Midbrain (tissue), 1 donor: ENCODE data around the gene PUM1.
"Not testable (repeated sequence)": the region's sequence is repeated elsewhere in the genome, so short reads cannot be mapped to it uniquely, and the experiment has no call there.

Source experiments
- DNase-seq: peaks from one replicate; lab custom pipeline; 2025; lab: John Stamatoyannopoulos, UW

PUM1 gene

DNA sequence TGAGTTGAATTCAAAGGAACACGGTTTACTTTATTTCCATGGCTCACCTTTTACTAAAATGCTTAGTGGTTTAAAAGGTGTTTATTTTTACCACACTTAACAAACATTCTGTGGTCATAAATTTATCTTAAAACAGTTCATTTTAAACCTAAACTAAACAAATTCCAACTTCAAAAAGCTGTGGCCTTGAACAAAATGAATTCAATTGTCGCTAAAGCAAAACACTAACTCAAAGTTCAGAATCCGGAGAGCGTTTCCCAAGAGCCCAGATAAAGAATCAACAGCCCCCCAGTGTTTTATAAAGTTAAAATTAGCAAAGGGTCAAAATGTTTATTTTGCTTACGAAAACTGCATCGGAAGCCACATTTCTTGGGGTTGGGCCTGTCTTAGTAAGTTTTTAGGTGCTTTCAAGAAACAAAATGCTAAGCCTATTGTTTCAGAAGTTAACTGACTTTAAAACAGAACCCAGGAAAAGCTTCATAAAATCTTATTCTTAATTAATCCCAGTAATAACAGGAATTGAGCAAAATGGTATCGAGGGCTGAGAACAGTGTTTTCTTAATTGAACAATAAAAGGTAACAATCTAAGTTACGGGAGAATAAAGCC lies 1.3 kb downstream of the PUM1 start:
- no peak for DNase-seq

DNA sequence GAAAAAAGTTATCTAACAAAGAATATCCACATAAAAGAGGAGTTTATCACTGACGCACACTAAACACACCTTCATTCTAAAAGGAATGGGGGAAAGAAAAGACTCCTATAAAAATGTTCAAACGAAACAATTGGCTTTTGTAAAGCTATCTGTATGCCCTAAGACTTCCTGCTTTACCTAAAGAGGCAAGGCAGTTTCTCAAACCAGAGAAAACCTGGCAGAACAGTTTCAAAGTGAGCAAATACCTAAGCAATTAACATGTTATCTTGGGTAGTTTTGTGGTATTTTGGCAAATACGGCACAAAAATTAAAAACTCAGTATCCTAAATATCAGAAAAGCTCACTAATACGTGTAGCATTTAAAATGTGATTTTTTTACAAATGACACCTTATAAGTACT lies 1.9 kb downstream of the PUM1 start:
- DNase-seq = no peak

GRCh38 chr1:31062867-31063380 lies 2.6 kb downstream of the PUM1 start:
- no peak for DNase-seq

- DNase-seq = not testable (repeated sequence)
These were observed 3.2 kb downstream of the PUM1 start for GRCh38 chr1:31062162-31062866.

DNA sequence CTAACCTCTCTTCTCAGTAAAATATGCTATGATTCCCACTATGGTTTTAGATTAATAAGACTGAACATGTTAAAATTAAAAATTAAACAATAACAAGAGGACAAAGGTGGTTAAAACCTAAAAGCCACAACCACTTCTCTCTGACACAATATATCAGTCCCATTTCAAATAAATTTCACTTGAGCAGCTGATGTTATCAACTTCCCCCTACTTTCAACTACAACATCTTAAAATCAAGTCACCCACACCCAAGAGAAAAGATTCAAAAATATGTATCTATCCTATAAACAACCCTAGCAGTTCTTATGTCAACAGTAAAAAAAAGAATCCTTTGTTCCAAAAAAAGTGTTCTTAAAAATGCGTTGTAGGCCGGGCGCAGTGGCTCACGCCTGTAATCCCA lies 7.5 kb downstream of the PUM1 start:
- DNase-seq = no peak

DNA sequence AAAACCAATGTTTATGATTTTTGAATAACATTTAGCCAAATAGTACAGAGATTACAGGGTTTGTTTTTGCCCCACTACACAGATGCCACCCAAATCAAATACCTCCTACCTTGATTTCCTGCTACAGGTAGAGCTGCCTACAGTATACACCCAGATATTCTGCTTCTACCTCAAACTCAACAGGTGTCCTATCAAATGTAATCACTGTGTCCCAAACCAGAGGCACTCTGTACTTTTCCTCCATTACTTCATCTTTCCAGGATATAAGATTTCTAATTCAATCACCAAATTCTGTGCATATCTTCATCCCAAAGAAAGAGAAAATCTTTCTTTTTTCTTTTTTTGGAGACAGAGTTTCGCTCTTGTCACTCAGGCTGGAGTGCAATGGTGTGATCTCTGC lies 9.6 kb downstream of the PUM1 start:
- no peak for DNase-seq

DNA sequence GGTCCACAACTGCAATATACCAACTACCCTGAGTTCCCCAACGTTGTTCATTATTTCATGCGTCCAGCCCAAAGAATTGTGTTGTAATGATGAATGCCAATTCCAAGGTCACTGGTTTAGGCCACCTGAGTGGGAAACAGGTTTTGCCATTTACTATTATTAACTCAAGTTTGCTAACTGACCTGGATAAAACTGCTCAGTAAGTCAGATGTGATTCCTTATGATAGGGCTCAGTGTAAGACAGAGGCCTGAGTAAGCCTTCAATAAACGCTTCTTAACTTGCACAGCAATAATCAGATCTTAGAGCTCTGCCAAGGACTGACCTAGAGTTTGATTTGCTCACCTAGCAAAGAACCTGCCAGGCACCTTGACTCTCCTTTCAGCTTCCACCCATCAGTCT lies 10.0 kb downstream of the PUM1 start:
- DNase-seq = no peak

GRCh38 chr1:31054958-31055481 lies 10.5 kb downstream of the PUM1 start:
- no peak for DNase-seq

- no peak for DNase-seq
These were observed 11.2 kb downstream of the PUM1 start for GRCh38 chr1:31054349-31054748.

DNA sequence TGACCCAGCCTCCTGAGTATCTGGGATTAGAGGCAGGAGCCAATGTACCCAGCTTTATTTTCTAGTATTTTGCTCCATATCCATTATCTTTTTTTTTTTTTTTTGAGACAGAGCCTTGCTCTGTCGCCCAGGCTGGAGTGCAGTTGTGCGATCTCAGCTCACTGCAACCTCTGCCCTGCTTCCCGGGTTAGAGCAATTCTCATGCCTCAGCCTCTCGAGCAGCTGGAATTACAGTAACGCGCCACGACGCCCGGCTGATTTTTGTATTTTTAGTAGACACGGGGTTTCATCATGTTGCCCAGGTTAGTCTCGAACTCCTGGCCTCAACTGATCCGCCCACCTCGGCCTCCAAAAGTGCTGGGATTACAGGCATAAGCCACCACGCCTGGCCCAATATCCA lies 12.9 kb downstream of the PUM1 start:
- DNase-seq = not testable (repeated sequence)

- no peak for DNase-seq
These were observed 13.9 kb downstream of the PUM1 start for GRCh38 chr1:31051611-31052010.

DNA sequence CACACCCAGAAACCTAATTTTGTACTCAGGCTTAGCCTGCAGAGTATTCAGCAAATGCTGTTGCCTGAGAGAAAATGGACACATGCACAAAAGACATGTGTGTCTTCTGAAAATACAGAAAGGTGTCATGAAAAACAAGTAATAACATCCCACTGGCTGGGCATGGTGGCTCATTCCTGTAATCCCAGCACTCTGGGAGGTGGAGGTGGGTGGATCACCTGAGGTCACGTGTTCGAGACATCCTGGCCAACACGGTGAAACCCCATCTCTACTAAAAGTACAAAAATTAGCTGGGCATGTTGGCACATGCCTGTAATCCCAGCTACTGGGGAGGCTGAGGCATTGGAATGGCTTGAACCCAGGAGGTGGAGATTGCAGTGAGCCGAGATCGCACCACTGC lies 18.0 kb downstream of the PUM1 start:
- DNase-seq = not testable (repeated sequence)

DNA sequence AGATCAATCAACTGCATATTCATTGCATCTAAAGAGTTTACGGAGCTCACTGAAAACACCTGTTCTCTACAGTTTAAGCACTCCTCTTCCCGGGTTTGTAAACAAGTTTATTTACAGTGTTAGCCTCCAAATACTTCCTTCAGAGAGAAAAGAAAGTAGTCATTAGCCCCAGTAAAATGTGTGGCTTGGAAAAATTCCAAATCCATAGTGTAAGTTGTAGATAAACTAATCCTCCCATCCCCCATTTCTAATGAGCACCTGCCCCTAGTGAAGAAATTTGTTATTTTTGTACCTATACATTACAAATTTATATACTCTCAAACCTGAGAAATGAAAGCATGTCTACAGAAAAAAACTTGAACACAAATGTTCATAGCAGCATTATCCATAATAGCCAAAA lies 21.9 kb downstream of the PUM1 start:
- DNase-seq = no peak

DNA sequence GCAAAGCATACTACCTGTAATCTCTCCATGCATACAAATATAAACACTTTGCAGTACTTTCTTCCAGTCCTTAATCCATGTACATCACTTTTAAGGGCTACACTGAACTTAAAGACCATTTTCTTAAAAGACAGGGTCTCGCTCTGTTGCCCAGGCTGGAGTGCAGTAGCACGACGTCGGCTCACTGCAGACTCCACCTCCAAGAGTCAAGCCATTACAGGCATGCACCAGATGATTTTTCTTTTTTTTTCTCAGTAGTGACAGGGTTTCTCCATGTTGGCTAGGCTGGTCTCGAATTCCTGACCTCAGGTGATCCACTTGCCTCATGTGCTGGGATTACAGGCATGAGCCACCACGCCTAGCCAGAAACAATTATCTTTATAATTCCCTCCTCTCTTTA lies 22.9 kb downstream of the PUM1 start:
- DNase-seq = no peak

- DNase-seq = no peak
These were observed 24.0 kb downstream of the PUM1 start for GRCh38 chr1:31041529-31041928.

GRCh38 chr1:31040038-31040437 lies 25.5 kb downstream of the PUM1 start:
- no peak for DNase-seq

DNA sequence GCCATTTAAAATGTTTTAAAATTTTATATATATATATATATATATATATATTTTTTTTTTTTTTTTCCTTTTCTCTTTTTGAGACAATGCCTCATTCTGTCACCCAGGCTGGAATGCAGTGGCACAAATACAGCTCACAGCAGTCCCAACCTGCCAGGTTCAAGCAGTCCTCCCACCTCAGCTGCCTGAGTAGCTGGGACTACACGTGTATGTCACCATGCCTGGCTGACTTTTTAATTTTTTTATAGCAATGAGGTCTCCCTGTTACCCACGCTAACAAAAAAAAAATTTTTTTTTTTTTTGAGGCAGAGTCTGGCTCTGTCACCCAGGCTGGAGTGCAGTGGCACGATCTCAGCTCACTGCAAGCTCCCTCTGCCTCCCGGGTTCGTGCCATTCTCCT lies 26.6 kb downstream of the PUM1 start:
- DNase-seq = not testable (repeated sequence)

- DNase-seq = no peak
These were observed 27.2 kb downstream of the PUM1 start for GRCh38 chr1:31038360-31038759.

DNA sequence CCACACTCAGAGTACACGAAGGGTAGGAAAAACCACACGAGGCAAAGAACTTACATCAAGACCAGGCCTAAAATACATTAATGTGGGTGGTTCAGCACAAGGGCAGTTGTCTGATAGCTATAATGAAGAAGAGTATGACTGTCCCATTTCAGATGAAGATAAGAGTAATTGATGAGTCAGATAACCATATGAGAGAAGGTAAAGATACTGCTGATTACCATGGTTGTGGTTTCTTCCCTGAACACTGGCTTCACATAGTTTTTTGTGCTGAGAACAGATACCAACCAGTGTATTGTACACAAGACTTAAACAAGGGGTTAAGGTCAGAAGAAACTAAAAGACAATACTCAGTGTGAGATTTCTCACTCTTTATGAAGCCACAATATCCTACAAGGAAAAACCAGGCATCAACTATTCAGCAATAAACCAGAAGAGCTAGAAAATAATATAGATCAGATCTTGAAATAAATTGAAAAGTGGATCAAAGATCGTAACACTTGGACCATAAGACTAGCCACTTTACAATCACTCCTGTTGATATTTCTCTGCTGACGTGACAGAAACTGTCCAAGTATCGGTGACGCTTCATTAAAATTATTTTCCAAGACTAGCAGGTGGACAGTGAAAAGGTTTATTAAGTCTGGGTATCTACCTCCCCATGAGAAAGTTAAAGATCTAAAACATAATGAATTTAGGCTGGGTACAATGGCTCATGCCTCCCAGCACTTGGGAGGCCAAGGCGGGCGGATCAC lies 28.6 kb downstream of the PUM1 start:
- DNase-seq = no peak

DNA sequence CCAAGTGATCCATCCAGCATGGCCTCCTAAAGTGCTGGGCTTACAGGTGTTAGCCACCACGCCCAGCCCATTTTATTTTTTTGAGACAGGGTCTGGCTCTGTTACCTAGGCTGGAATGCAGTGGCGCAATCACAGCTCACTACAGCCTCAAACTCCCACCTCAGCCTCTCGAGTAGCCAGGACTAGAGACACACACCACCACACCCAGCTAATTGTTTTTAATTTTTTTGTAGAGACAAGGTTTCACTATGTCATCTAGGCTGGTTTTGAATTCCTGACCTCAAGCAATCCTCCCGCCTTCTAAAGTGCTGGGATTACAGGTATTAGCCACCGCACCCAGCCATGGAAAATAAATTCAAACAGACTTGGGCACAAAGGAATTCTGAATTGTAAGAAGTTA lies 31.9 kb downstream of the PUM1 start:
- DNase-seq = no peak

DNA sequence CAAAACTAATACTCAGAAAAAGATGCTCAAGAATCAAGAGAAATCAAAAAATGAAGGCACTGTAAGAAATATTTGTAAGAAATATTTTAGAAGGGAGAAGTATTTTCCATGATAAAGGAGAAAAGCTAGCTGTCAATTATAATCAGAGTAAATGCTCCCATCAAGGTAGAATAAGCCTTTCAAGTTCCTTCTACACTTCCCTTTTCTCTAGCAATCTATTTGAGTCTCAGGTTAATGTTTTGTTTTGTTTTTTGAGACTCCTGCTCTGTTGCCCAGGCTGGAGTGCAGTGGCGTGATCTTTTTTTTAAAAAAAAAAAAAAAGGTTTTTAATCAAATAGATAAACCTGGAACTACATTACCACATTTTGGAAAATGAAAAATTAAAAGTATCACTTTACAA lies 33.3 kb downstream of the PUM1 start:
- no peak for DNase-seq

GRCh38 chr1:31031330-31032143 lies 34.0 kb downstream of the PUM1 start:
- DNase-seq = no peak
